ENCODE measurements around the gene CTCF.

CTCF gene

DNA sequence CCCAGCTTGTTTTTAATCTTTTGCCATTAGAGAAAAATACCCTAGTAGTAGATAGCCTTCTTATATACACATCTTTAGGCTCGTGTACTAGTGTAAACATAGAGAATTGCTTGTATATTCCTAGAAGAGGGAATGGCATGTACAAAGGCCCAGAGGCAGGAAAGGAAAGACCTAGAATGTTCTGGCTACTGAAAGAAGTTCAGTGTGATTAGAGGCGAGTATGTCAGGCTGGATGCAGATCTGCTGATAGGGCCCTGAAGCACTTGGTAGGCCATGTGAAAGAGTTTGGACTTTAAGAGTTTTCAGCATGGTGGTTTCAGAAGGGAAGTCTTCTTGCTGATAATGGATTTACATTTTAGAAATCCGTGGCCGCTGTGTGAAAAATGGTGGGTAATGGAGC, 17.4 kb downstream of the CTCF start:
- Histone ChIP-seq H3K9me3 (ENCODE audit: severe bottlenecking) (no peaks in the 10 kb centered on the region), H3K27me3 (ENCODE audit: insufficient read depth, low read depth, severe bottlenecking) (no peaks in the 10 kb centered on the region), H3K36me3 (peaks cover 43% of the 10 kb centered on the region), H3K4me3 (ENCODE audit: low read depth, low read length) (no peak overlapping the region), H3K27ac (no peak overlapping the region)
- no peak for DNase-seq
- no peak for TF ChIP-seq CTCF (IDR thresholded peaks at IDR 0.05; ENCODE audit: low read depth, low read length)

DNA sequence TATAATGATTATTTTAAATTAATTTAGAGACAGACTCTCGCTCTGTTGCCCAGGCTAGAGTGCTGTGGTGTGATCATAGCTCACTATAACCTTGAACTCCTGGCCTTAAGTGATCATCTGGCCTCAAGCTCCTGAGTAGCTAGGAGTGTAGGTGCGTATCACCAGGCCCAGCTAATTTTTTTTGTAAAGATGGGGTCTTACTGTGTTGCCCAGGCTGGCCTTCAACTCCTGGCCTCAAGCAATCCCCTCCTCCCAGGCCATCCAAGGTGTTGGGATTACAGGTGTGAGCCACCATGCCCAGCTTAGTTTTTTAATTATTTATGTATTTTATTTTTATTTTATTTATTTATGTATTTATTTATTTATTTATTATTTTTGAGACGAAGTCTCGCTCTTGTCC, 17.9 kb downstream of the CTCF start:
- H3K27ac ChIP-seq, result no peak overlapping the region
- H3K27me3 ChIP-seq (ENCODE audit: insufficient read depth, low read depth, severe bottlenecking), result no peaks in the 10 kb centered on the region
- no peak overlapping the region for H3K4me3 ChIP-seq (ENCODE audit: low read depth, low read length)
- peaks cover 38% of the 10 kb centered on the region for H3K36me3 ChIP-seq
- no peak for TF ChIP-seq CTCF (IDR thresholded peaks at IDR 0.05; ENCODE audit: low read depth, low read length)
- no peaks in the 10 kb centered on the region for H3K9me3 ChIP-seq (ENCODE audit: severe bottlenecking)
- DNase-seq, result no peak

DNA sequence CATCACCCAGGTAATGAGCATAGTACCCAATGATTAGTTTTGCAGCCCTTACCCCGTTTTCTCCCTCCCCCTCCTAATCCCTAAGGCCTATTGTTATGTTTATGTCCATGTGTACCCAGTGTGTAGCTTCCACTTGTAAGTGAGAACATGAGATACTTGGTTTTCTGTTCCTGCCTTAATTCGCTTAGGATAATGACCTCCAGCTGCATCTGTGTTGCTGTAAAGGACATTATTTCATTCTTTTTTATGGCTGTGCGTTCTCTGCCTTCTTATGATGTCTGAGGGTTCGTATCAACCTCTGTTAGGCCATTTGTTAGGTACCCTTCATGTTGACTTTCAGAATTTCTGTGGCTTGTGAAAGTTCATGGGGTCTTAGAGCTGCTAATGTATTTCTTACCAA, 31.0 kb downstream of the CTCF start:
- Histone ChIP-seq H3K4me3 (ENCODE audit: low read depth, low read length) (no peak overlapping the region), H3K27me3 (ENCODE audit: insufficient read depth, low read depth, severe bottlenecking) (no peaks in the 10 kb centered on the region), H3K9me3 (ENCODE audit: severe bottlenecking) (no peaks in the 10 kb centered on the region), H3K27ac (no peak overlapping the region), H3K36me3 (peaks cover 21% of the 10 kb centered on the region)
- no peak for TF ChIP-seq CTCF (IDR thresholded peaks at IDR 0.05; ENCODE audit: low read depth, low read length)
- no peak for DNase-seq

GRCh38 chr16:67593701-67594100, 31.4 kb downstream of the CTCF start:
- H3K4me3 ChIP-seq (ENCODE audit: low read depth, low read length), result no peak overlapping the region
- no peak for TF ChIP-seq CTCF (IDR thresholded peaks at IDR 0.05; ENCODE audit: low read depth, low read length)
- no peaks in the 10 kb centered on the region for H3K27me3 ChIP-seq (ENCODE audit: insufficient read depth, low read depth, severe bottlenecking)
- H3K9me3 ChIP-seq (ENCODE audit: severe bottlenecking), result no peaks in the 10 kb centered on the region
- H3K27ac ChIP-seq, result no peak overlapping the region
- no peak for DNase-seq
- H3K36me3 ChIP-seq, result peaks cover 21% of the 10 kb centered on the region

GRCh38 chr16:67594256-67594915, 32.1 kb downstream of the CTCF start:
- no peak for TF ChIP-seq CTCF (IDR thresholded peaks at IDR 0.05; ENCODE audit: low read depth, low read length)
- Histone ChIP-seq H3K36me3 (peaks cover 26% of the 10 kb centered on the region), H3K27ac (no peak overlapping the region), H3K9me3 (ENCODE audit: severe bottlenecking) (no peaks in the 10 kb centered on the region), H3K4me3 (ENCODE audit: low read depth, low read length) (no peak overlapping the region), H3K27me3 (ENCODE audit: insufficient read depth, low read depth, severe bottlenecking) (no peaks in the 10 kb centered on the region)
- no peak for DNase-seq

DNA sequence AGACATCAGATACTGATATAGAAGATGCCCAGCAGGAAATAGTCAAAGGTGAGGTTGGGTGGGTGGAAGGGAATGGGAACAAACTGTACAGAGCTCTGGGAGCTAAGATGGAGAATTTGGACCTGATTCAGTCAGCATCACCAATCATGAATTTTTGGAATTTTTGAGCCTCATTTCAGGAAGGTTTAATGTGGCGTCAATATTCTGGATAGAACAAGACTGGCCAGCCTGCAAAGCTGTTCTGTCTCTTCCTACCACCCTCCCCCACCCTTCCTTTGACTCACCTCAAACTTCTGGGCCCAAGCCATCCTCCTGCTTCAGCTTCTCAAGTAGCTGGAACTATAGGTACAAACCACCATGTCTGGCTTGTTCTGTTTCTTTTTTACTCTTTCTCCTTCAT, 32.6 kb downstream of the CTCF start:
- Histone ChIP-seq H3K4me3 (ENCODE audit: low read depth, low read length) (no peak overlapping the region), H3K36me3 (peaks cover 25% of the 10 kb centered on the region), H3K27me3 (ENCODE audit: insufficient read depth, low read depth, severe bottlenecking) (no peaks in the 10 kb centered on the region), H3K9me3 (ENCODE audit: severe bottlenecking) (no peaks in the 10 kb centered on the region), H3K27ac (no peak overlapping the region)
- TF ChIP-seq CTCF (IDR thresholded peaks at IDR 0.05; ENCODE audit: low read depth, low read length), result no peak
- DNase-seq, result no peak
